HCT116 (cell line): ENCODE data around the gene COL18A1. TPM values are rescaled to one million over a fixed set of nuclear protein-coding genes. Genes with fewer than 3 reads are reported as not detected.

Experiments used
- ATAC-seq: fragments of 200-7000 bp; cut with Tn5 transposase; 2 replicates; pipeline ENCODE4 v1.9.1; 2020; ENCODE audit warnings: mild to moderate bottlenecking, moderate library complexity
- BruUV-seq: library from RNA; stranded (reverse); fragments of 400-500 nt; replicated peaks from 2 replicates; lab custom pipeline; 2021; lab: Mats Ljungman, UMichigan
- CTCF ChIA-PET: fragments of 300-600 bp; sonication (Branson Sonifier 250); formaldehyde crosslinking; loops from one replicate; lab custom pipeline; 2021; ENCODE audit warnings: antibody characterized with exemption; lab: Charles Lee
- POLR2A ChIA-PET: fragments of 300-600, 350-600 bp; sonication (Branson Sonifier 250); formaldehyde crosslinking; loops from one replicate; lab custom pipeline; 2021; ENCODE audit warnings: antibody characterized with exemption; lab: Charles Lee
- RAD21 ChIA-PET, 2 experiments: fragments of 300-600 bp; sonication (Branson Sonifier 250); formaldehyde crosslinking; loops; one replicate each; lab custom pipeline; 2023; ENCODE audit warnings: low total read pairs in 2 of 2; ENCODE audit not compliant: uncharacterized antibody in 2 of 2, unreplicated experiment in 2 of 2, low non-redundant PET in 1 of 2; lab: Charles Lee
- DNase-seq: peaks from one replicate; pipeline ENCODE4 v3.0.0-alpha.2; 2010; ENCODE audit warnings: low read depth, low spot score
- H2AFZ ChIP-seq: fragments of 200-600 bp; shearing (Covaris generic), sonication (generic); 2 replicates; pipeline ENCODE4 v1.6.1; 2017; ENCODE audit warnings: low read depth, mixed run types, mixed read lengths, antibody characterized with exemption, low read length; ENCODE audit not compliant: poor library complexity, severe bottlenecking
- H3K27ac ChIP-seq: 2 replicates; pipeline ENCODE4 v1.5.1; 2012; ENCODE audit warnings: low read depth, low read length
- H3K27me3 ChIP-seq: fragments of 200-600 bp; sonication (generic); 2 replicates; pipeline ENCODE4 v1.6.1; 2016; ENCODE audit warnings: mixed run types, low read length, mixed read lengths; ENCODE audit not compliant: insufficient read depth
- H3K36me3 ChIP-seq, 2 experiments: fragments of 200-500 bp in 1 of 2; fragments of 200-600 bp in 1 of 2; sonication (Bioruptor generic) in 1 of 2; sonication (generic) in 1 of 2; 2 replicates each; pipeline versions ENCODE4 v1.5.1 to v1.6.1; 2014 to 2016; ENCODE audit warnings: low read length in 2 of 2, inconsistent platforms in 1 of 2, mixed read lengths in 1 of 2, mixed run types in 1 of 2; ENCODE audit not compliant: insufficient read depth in 2 of 2, control insufficient read depth in 1 of 2
- H3K4me1 ChIP-seq, 2 experiments: fragments of 200-600 bp in 1 of 2; sonication (generic) in 1 of 2; 2 replicates each; pipeline versions ENCODE4 v1.5.1 to v1.6.1; 2012 to 2017; ENCODE audit warnings: low read length in 2 of 2, inconsistent platforms in 1 of 2, mild to moderate bottlenecking in 1 of 2, mixed read lengths in 1 of 2, mixed run types in 1 of 2, moderate library complexity in 1 of 2; ENCODE audit not compliant: insufficient read depth in 2 of 2, control insufficient read depth in 1 of 2
- H3K4me2 ChIP-seq: fragments of 200-600 bp; sonication (generic); 2 replicates; pipeline ENCODE4 v1.6.1; 2017; ENCODE audit warnings: mixed run types, low read length, mixed read lengths
- H3K4me3 ChIP-seq, 2 experiments: fragments of 200-600 bp in 1 of 2; sonication (generic) in 1 of 2; replicated peaks in 1 of 2; 2 replicates each; pipeline ENCODE4 v1.5.1; 2011 to 2016; ENCODE audit warnings: low read length in 2 of 2, control low read depth in 1 of 2, low read depth in 1 of 2, mild to moderate bottlenecking in 1 of 2, mixed read lengths in 1 of 2, mixed run types in 1 of 2
- H3K79me2 ChIP-seq: fragments of 200-600 bp; sonication (generic); 2 replicates; pipeline ENCODE4 v1.6.1; 2017; ENCODE audit warnings: mild to moderate bottlenecking, mixed run types, low read length, moderate library complexity, mixed read lengths; ENCODE audit not compliant: insufficient read depth
- H3K9ac ChIP-seq: fragments of 200-600 bp; sonication (generic); 2 replicates; pipeline ENCODE4 v1.6.1; 2016; ENCODE audit warnings: low read length, mixed read lengths
- H3K9me2 ChIP-seq: fragments of 200-600 bp; sonication (generic), shearing (Covaris generic); 2 replicates; pipeline ENCODE4 v1.6.1; 2017; ENCODE audit warnings: mixed run types, mild to moderate bottlenecking, moderate library complexity; ENCODE audit not compliant: insufficient read depth
- H3K9me3 ChIP-seq, 2 experiments: fragments of 200-500 bp in 1 of 2; fragments of 200-600 bp in 1 of 2; sonication (Bioruptor generic) in 1 of 2; sonication (generic) in 1 of 2; 2 replicates each; pipeline ENCODE4 v1.6.1; 2014 to 2017; ENCODE audit warnings: low read length in 2 of 2, mixed read lengths in 2 of 2, inconsistent platforms in 1 of 2, low read depth in 1 of 2, mild to moderate bottlenecking in 1 of 2, mixed run types in 1 of 2, moderate library complexity in 1 of 2; ENCODE audit not compliant: control insufficient read depth in 1 of 2, insufficient read depth in 1 of 2
- H4K20me1 ChIP-seq: fragments of 200-600 bp; sonication (generic), shearing (Covaris generic); 2 replicates; pipeline ENCODE4 v1.6.1; 2017; ENCODE audit warnings: mixed run types, mild to moderate bottlenecking, moderate library complexity; ENCODE audit not compliant: insufficient read depth
- CBX3 ChIP-seq: IDR thresholded peaks from 2 replicates; pipeline ENCODE4 v1.6.1; 2012; ENCODE audit warnings: low read depth
- CEBPB ChIP-seq: IDR thresholded peaks from 2 replicates; pipeline ENCODE4 v1.6.1; 2012; ENCODE audit warnings: low read depth
- EGR1 ChIP-seq: IDR thresholded peaks from 2 replicates; pipeline ENCODE4 v1.6.1; 2012; ENCODE audit warnings: low read depth
- ELF1 ChIP-seq: IDR thresholded peaks from 2 replicates; pipeline ENCODE4 v1.6.1; 2012; ENCODE audit warnings: low read depth, borderline replicate concordance
- EZH2 ChIP-seq: fragments of 200-600 bp; sonication (generic); IDR thresholded peaks from 2 replicates; pipeline ENCODE4 v1.6.1; 2017; ENCODE audit warnings: antibody characterized with exemption, mixed run types
- EZH2phosphoT487 ChIP-seq: fragments of 200-600 bp; IDR thresholded peaks from 2 replicates; pipeline ENCODE4 v1.6.1; 2018; ENCODE audit warnings: antibody characterized with exemption, borderline replicate concordance
- FOSL1 ChIP-seq: IDR thresholded peaks from 2 replicates; pipeline ENCODE4 v1.6.1; 2012; ENCODE audit warnings: low read depth
- JUND ChIP-seq: IDR thresholded peaks from 2 replicates; pipeline ENCODE4 v1.6.1; 2012
- POLR2A ChIP-seq: IDR thresholded peaks from 2 replicates; pipeline ENCODE4 v1.7.0; 2011; ENCODE audit warnings: borderline replicate concordance; ENCODE audit not compliant: insufficient read depth, insufficient read length; ENCODE audit errors: extremely low read depth
- POLR2AphosphoS5 ChIP-seq: IDR thresholded peaks from 2 replicates; pipeline ENCODE4 v1.6.1; 2011; ENCODE audit warnings: mild to moderate bottlenecking, low read depth, low read length, moderate library complexity
- RAD21 ChIP-seq: IDR thresholded peaks from 2 replicates; pipeline ENCODE4 v1.6.1; 2012; ENCODE audit warnings: low read depth, mild to moderate bottlenecking
- SRF ChIP-seq: IDR thresholded peaks from 2 replicates; pipeline ENCODE4 v1.6.1; 2012; ENCODE audit warnings: low read depth
- TCF7L2 ChIP-seq: IDR thresholded peaks from 2 replicates; pipeline ENCODE4 v1.7.0; 2011; ENCODE audit warnings: borderline replicate concordance, inconsistent platforms; ENCODE audit not compliant: insufficient read depth, insufficient read length; ENCODE audit errors: extremely low read depth
- YY1 ChIP-seq: IDR thresholded peaks from 2 replicates; pipeline ENCODE4 v1.6.1; 2011; ENCODE audit warnings: low read length, low read depth, moderate library complexity, mild to moderate bottlenecking; ENCODE audit not compliant: insufficient replicate concordance; ENCODE audit errors: extremely low read depth
- ZBTB33 ChIP-seq: IDR thresholded peaks from 2 replicates; pipeline ENCODE4 v1.6.1; 2011; ENCODE audit warnings: mild to moderate bottlenecking, low read length, moderate library complexity; ENCODE audit not compliant: insufficient replicate concordance; ENCODE audit errors: extremely low read depth
- intact Hi-C: fragments of 100-400 bp; cut with micrococcal nuclease; formaldehyde crosslinking; loops from 2 replicates; pipeline ENCODE4 v1.10.0; 2022
- total RNA-seq: library from RNA; stranded (reverse); gene quantifications from one replicate; pipeline ENCODE4 v1.2.1, GENCODE V29; 2021; ENCODE audit not compliant: unreplicated experiment
- TF ChIP-seq, protein P1 (sequence below): IDR thresholded peaks from 2 replicates; pipeline ENCODE4 v1.6.1; 2012
- TF ChIP-seq, protein P2 (sequence below): IDR thresholded peaks from 2 replicates; pipeline ENCODE4 v1.6.1; 2012; ENCODE audit warnings: low read depth
- TF ChIP-seq, protein P3 (sequence below): IDR thresholded peaks from 2 replicates; pipeline ENCODE4 v1.6.1; 2012

COL18A1 gene
- total RNA-seq, 1 experiment from 2014 or later = 59.5 TPM

GRCh38 chr21:45504021-45504515 lies 99.1 kb downstream of the COL18A1 start:
- intact Hi-C loops = no loop called here
- ChIA-PET POLR2A (no interaction called here), CTCF (no interaction called here), RAD21 (no interaction called here)
- ATAC-seq (no peak), DNase-seq (no peak)
- Histone ChIP-seq H3K79me2 (no peaks in the 10 kb centered on the region), H2AFZ (no peak overlapping the region), H4K20me1 (no peaks in the 10 kb centered on the region), H3K4me2 (no peak overlapping the region), H3K4me3 (no peak overlapping the region), H3K36me3 (no peaks in the 10 kb centered on the region), H3K27me3 (no peaks in the 10 kb centered on the region), H3K9ac (no peak overlapping the region), H3K27ac (no peak overlapping the region), H3K9me3 (no peaks in the 10 kb centered on the region), H3K4me1 (no peaks in the 10 kb centered on the region; a peak in 1 of 4 replicates), H3K9me2 (no peaks in the 10 kb centered on the region)
- TF ChIP-seq POLR2A (no peak), ELF1 (no peak), YY1 (no peak), CEBPB (no peak), ZBTB33 (no peak), POLR2AphosphoS5 (no peak), EGR1 (no peak), RAD21 (no peak), FOSL1 (no peak), EZH2phosphoT487 (no peak), JUND (no peak), SRF (no peak), EZH2 (no peak), TCF7L2 (no peak), CBX3 (no peak)
- TF ChIP-seq, protein P1, sequence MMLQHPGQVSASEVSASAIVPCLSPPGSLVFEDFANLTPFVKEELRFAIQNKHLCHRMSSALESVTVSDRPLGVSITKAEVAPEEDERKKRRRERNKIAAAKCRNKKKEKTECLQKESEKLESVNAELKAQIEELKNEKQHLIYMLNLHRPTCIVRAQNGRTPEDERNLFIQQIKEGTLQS = no peak
- TF ChIP-seq, protein P2, sequence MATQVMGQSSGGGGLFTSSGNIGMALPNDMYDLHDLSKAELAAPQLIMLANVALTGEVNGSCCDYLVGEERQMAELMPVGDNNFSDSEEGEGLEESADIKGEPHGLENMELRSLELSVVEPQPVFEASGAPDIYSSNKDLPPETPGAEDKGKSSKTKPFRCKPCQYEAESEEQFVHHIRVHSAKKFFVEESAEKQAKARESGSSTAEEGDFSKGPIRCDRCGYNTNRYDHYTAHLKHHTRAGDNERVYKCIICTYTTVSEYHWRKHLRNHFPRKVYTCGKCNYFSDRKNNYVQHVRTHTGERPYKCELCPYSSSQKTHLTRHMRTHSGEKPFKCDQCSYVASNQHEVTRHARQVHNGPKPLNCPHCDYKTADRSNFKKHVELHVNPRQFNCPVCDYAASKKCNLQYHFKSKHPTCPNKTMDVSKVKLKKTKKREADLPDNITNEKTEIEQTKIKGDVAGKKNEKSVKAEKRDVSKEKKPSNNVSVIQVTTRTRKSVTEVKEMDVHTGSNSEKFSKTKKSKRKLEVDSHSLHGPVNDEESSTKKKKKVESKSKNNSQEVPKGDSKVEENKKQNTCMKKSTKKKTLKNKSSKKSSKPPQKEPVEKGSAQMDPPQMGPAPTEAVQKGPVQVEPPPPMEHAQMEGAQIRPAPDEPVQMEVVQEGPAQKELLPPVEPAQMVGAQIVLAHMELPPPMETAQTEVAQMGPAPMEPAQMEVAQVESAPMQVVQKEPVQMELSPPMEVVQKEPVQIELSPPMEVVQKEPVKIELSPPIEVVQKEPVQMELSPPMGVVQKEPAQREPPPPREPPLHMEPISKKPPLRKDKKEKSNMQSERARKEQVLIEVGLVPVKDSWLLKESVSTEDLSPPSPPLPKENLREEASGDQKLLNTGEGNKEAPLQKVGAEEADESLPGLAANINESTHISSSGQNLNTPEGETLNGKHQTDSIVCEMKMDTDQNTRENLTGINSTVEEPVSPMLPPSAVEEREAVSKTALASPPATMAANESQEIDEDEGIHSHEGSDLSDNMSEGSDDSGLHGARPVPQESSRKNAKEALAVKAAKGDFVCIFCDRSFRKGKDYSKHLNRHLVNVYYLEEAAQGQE = no peak
- TF ChIP-seq, protein P3, sequence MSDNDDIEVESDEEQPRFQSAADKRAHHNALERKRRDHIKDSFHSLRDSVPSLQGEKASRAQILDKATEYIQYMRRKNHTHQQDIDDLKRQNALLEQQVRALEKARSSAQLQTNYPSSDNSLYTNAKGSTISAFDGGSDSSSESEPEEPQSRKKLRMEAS = no peak
- no TSS peak for BruUV-seq
